Measurements from ENCODE around the gene MEG3.

Gene MEG3

DNA sequence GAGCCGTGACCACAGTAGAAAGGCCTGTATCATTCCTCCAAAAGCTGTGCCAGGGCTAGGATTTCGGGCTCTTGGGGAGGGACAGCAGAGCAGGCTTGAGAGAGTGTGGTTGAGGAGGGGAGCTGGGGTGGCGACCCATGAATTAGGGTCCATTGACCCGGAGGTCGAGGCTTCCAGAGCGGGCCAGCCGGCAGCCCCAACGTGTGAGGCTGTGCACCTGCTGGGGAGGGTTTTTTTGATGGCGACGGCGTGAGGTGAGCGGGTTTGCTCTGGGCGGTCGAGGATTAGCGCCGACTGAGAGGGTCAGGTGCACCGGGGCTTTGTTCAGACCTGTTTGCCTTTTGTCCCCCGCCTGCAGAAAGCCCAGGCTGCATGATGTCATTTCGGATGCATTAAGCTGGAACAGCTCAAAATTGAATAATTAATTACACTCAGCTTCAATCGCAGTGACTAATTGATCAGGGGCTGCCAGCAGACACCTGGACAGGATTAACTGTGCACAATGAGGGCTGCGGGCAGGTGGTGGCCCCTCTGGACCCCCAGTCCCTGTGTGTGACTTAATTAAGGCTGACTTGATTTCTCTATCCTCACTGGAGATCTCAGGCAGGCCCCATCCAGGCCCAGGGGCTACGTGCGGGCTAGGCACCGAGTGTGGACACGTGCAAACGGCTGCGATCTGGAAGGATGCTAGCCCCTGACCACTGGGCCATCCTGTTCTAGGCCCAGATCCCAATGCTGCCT, 42.1 kb upstream of the MEG3 start:
- Histone ChIP-seq H2AFZ (ENCODE audit: low read depth, low read length) (no peak overlapping the region), H3K4me3 (ENCODE audit: low read length) (no peak overlapping the region), H3K36me3 (ENCODE audit: insufficient read depth, low read length) (no peaks in the 10 kb centered on the region), H3K9me3 (ENCODE audit: low read length) (no peaks in the 10 kb centered on the region), H3K4me1 (ENCODE audit: insufficient read depth, low read length) (peaks cover 15% of the 10 kb centered on the region), H3K27me3 (ENCODE audit: insufficient read depth, low read length) (no peaks in the 10 kb centered on the region)

DNA sequence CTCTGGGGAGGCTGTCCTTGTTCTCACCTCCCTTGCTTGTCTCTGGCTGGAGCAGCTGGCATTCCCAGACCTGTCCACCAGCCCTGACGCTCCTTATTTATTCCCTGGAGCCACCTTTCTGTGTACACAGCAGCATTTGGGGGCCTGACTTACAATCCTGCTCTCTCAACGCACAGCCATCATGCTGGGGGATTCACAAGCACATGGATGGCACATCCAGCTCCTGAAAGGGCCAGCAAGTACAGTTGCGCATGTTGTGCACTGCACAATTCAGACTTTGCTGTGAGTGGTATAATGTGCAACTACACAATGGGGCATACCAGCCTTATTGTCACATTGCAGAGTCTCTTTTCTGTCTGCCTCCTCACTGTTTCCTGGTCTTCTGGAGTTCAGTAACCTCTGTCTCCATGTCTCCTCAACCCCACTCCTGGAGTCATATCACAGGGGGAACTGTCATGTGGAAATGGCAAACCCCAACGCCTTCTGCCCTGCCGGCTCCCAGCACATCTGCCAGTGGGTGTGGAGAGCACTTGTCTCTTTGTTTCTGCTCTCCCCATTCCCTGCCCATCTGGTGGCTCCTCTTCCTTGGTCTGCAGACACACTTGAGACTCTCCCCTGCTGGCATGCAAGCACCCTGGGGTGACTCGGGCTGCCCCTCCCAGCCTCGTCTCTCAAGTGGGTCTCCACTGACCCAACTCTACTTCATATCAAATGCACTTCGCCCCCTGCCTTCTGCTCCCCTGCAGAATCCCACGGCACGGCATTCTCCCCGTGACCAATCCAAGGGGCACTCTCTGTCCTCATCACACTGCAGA, 41.2 kb upstream of the MEG3 start:
- no peak overlapping the region for H2AFZ ChIP-seq (ENCODE audit: low read depth, low read length)
- no peaks in the 10 kb centered on the region for H3K27me3 ChIP-seq (ENCODE audit: insufficient read depth, low read length)
- no peaks in the 10 kb centered on the region for H3K9me3 ChIP-seq (ENCODE audit: low read length)
- H3K36me3 ChIP-seq (ENCODE audit: insufficient read depth, low read length): no peaks in the 10 kb centered on the region
- no peak overlapping the region for H3K4me3 ChIP-seq (ENCODE audit: low read length)
- peaks cover 15% of the 10 kb centered on the region for H3K4me1 ChIP-seq (ENCODE audit: insufficient read depth, low read length)

DNA sequence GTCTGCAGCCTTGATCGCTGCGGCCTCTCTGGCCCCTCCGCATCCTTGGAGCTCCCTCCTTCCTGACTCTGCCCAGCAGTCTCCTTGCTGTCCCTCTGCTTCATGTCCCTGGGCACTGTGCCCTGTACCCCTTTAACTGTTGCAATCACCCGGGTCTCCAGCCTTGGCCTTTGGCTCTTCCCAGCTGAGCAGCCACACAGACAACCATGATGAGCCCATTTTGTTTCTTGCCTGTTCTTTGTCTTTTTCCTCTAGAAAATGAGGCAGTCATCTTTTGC, 40.6 kb upstream of the MEG3 start:
- no peak overlapping the region for H2AFZ ChIP-seq (ENCODE audit: low read depth, low read length)
- no peaks in the 10 kb centered on the region for H3K9me3 ChIP-seq (ENCODE audit: low read length)
- peaks cover 15% of the 10 kb centered on the region for H3K4me1 ChIP-seq (ENCODE audit: insufficient read depth, low read length)
- H3K4me3 ChIP-seq (ENCODE audit: low read length): no peak overlapping the region
- no peaks in the 10 kb centered on the region for H3K36me3 ChIP-seq (ENCODE audit: insufficient read depth, low read length)
- H3K27me3 ChIP-seq (ENCODE audit: insufficient read depth, low read length): no peaks in the 10 kb centered on the region

DNA sequence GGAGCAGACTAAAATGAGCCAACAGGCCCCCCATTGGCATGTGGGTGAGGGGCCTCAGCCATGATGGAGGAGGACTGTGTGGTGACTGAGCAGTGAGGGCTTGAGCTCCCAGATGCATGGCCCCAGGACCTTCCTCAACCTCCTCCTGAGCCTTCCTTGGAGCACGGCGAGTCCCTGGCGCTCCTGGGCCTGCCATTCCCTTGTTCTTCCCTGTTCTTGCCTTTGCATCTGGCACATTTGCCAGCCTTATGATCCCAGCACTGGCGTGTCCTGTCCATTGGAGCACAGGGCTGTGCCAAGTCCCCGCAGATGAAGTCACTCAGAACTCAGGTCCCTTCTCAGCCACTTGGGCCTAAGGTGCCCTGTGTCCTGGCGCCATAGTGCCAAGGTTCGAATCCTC, 40.3 kb upstream of the MEG3 start:
- peaks cover 15% of the 10 kb centered on the region for H3K4me1 ChIP-seq (ENCODE audit: insufficient read depth, low read length)
- H3K9me3 ChIP-seq (ENCODE audit: low read length): no peaks in the 10 kb centered on the region
- no peaks in the 10 kb centered on the region for H3K27me3 ChIP-seq (ENCODE audit: insufficient read depth, low read length)
- no peak overlapping the region for H2AFZ ChIP-seq (ENCODE audit: low read depth, low read length)
- H3K4me3 ChIP-seq (ENCODE audit: low read length): no peak overlapping the region
- no peaks in the 10 kb centered on the region for H3K36me3 ChIP-seq (ENCODE audit: insufficient read depth, low read length)

DNA sequence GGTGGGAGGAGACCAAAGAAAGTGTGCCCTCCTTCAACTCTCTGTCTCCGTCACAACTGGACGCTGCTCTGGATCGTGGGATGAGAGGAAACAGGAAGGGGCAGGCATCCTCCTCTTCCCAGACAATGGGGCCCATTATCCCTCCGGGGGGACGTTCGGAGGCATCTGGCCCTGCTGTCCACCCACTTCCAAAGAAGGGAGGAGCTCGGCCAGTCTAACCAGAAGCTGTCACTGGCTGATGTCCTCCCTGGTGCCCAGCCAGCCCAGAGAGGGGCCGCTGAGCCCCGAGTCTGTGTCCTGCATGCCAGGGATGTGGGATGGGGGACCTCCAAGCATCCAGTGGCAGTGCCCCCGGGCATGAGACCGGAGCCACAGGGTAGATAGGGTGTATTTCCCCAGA, 39.8 kb upstream of the MEG3 start:
- no peaks in the 10 kb centered on the region for H3K27me3 ChIP-seq (ENCODE audit: insufficient read depth, low read length)

DNA sequence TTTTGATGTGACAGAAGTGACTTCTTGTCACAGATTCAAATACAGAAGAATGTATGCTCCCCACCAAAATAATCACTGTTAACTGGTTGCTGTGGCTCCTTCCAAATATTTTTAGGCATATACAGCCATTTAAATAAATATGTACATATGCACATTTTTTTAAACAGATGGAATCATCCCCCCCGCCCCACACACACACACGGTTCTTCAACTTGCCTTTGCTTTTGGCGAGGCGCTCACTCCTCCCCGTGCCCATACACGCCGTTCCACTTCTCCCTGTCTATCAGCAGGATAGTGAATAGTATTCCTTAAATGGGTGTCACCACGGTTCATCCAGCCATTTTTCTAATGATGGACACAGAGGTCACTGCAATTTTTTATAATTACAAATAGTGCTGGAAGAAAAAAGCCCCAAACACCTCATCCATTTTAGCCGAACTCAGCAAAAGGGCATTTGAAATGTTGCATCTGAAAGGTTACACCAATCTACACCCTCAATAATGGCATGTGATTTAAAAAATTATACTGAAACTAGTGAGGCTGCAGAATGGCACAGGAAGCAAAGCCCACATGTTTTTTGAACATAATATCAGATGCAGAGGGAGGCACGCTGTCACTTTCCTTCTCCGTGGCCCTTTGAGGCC, 39.2 kb upstream of the MEG3 start:
- Histone ChIP-seq H3K4me1 (ENCODE audit: insufficient read depth, low read length) (peaks cover 15% of the 10 kb centered on the region), H3K36me3 (ENCODE audit: insufficient read depth, low read length) (no peaks in the 10 kb centered on the region), H3K27me3 (ENCODE audit: insufficient read depth, low read length) (no peaks in the 10 kb centered on the region), H2AFZ (ENCODE audit: low read depth, low read length) (no peak overlapping the region), H3K4me3 (ENCODE audit: low read length) (no peak overlapping the region), H3K9me3 (ENCODE audit: low read length) (no peaks in the 10 kb centered on the region)

More for the DNA sequence above, 39.8 kb upstream of the MEG3 start:
- no peaks in the 10 kb centered on the region for H3K36me3 ChIP-seq (ENCODE audit: insufficient read depth, low read length)
- peaks cover 15% of the 10 kb centered on the region for H3K4me1 ChIP-seq (ENCODE audit: insufficient read depth, low read length)
- no peaks in the 10 kb centered on the region for H3K9me3 ChIP-seq (ENCODE audit: low read length)
- no peak overlapping the region for H2AFZ ChIP-seq (ENCODE audit: low read depth, low read length)
- no peak overlapping the region for H3K4me3 ChIP-seq (ENCODE audit: low read length)

DNA sequence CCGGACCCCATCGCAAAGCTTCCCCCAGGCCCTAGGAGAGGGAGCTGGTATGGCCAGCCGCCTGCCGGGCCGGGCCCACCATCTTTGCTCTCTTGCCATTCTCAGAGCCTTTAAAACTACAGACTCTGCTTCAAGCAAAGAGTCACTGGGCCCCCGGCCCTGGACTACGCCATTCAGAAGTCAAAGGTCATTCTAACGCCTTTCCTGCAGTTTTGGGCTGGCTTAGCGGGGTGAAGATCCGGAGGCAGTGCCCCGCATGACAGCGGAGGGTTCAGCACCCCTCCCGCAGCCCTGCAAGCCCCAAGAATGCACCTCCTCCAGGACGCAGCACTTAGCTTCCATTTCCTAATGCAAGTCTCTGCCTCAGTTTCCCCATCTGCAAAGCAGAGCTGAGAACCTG, 38.3 kb upstream of the MEG3 start:
- Histone ChIP-seq H3K4me1 (ENCODE audit: insufficient read depth, low read length) (peaks cover 15% of the 10 kb centered on the region), H3K36me3 (ENCODE audit: insufficient read depth, low read length) (no peaks in the 10 kb centered on the region), H2AFZ (ENCODE audit: low read depth, low read length) (no peak overlapping the region), H3K4me3 (ENCODE audit: low read length) (no peak overlapping the region), H3K27me3 (ENCODE audit: insufficient read depth, low read length) (no peaks in the 10 kb centered on the region), H3K9me3 (ENCODE audit: low read length) (no peaks in the 10 kb centered on the region)

- Histone ChIP-seq H3K9me3 (ENCODE audit: low read length) (no peaks in the 10 kb centered on the region), H3K4me3 (ENCODE audit: low read length) (no peak overlapping the region), H3K27me3 (ENCODE audit: insufficient read depth, low read length) (no peaks in the 10 kb centered on the region), H3K36me3 (ENCODE audit: insufficient read depth, low read length) (no peaks in the 10 kb centered on the region), H2AFZ (ENCODE audit: low read depth, low read length) (no peak overlapping the region), H3K4me1 (ENCODE audit: insufficient read depth, low read length) (peaks cover 15% of the 10 kb centered on the region)
These were observed 37.4 kb upstream of the MEG3 start for GRCh38 chr14:100788517-100788916.

DNA sequence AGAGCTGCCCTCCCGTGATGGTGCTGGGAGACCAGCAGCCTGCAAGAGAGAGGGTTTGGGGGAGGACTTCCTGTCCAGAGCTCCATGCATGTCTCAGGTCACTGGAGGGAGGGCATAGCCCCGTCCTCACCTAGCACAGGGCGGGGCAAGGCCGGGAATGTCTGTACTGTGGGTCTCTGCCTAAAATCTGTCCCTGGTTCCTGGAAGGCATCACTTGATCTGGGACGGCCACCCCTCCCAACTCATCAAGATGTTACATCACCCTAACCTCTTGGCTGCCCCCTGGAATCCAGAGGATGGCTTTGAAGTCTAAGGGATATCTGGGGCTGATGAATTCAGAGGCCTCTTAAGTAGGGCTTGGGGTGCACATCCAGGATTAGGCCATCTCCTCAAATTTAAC, 37.0 kb upstream of the MEG3 start:
- H3K36me3 ChIP-seq (ENCODE audit: insufficient read depth, low read length): no peaks in the 10 kb centered on the region
- no peaks in the 10 kb centered on the region for H3K9me3 ChIP-seq (ENCODE audit: low read length)
- H3K4me3 ChIP-seq (ENCODE audit: low read length): no peak overlapping the region
- H3K27me3 ChIP-seq (ENCODE audit: insufficient read depth, low read length): no peaks in the 10 kb centered on the region
- no peak overlapping the region for H2AFZ ChIP-seq (ENCODE audit: low read depth, low read length)
- peaks cover 15% of the 10 kb centered on the region for H3K4me1 ChIP-seq (ENCODE audit: insufficient read depth, low read length)

DNA sequence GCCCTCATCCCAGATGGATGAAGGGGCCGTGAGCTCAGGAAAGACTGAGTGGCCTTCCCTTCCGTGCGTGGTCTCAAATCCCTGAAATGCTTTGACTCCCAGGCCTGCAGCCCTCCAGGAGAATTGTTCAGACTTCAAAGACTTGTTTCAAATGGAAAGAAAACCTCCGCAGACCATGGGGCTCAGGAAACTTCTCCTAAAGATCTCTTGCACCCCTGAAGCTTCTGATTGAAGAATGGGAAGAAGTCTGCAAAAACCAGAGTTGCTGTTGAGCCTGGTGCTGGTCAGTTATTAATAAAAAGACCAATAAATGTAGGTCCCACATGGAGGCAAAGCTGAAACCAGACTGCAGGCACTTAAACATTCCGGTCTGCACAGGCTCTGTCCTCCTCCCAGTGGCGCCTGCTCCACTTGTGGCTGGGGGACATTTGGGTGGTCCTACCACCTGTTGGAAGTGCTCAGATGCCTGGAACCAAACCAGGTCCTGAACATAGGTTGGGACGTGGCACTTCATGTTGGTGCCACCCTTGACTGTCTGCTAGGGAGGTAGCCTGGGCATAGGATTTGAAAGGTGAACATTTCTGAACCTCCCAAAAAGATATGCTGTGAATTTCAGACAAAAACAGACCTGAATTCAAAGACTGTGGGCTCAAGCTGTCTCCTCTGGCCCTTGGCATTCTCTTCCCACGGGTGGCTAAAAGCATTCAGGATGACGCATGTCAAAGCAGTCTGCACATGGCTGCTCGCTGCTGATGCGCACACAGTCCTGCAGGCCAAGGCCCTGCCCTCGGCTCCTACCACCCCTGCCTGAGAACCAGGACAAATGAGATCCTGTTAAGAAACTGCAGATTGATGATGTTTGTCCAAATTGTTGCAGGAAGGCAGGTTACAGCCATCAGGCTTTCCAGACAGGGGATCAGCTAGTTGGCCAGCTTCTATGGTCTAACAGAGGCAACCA, 36.2 kb upstream of the MEG3 start:
- H3K4me1 ChIP-seq (ENCODE audit: insufficient read depth, low read length): peaks cover 15% of the 10 kb centered on the region
- H3K9me3 ChIP-seq (ENCODE audit: low read length): no peaks in the 10 kb centered on the region
- no peak overlapping the region for H2AFZ ChIP-seq (ENCODE audit: low read depth, low read length)
- no peaks in the 10 kb centered on the region for H3K27me3 ChIP-seq (ENCODE audit: insufficient read depth, low read length)
- no peaks in the 10 kb centered on the region for H3K36me3 ChIP-seq (ENCODE audit: insufficient read depth, low read length)
- no peak overlapping the region for H3K4me3 ChIP-seq (ENCODE audit: low read length)

DNA sequence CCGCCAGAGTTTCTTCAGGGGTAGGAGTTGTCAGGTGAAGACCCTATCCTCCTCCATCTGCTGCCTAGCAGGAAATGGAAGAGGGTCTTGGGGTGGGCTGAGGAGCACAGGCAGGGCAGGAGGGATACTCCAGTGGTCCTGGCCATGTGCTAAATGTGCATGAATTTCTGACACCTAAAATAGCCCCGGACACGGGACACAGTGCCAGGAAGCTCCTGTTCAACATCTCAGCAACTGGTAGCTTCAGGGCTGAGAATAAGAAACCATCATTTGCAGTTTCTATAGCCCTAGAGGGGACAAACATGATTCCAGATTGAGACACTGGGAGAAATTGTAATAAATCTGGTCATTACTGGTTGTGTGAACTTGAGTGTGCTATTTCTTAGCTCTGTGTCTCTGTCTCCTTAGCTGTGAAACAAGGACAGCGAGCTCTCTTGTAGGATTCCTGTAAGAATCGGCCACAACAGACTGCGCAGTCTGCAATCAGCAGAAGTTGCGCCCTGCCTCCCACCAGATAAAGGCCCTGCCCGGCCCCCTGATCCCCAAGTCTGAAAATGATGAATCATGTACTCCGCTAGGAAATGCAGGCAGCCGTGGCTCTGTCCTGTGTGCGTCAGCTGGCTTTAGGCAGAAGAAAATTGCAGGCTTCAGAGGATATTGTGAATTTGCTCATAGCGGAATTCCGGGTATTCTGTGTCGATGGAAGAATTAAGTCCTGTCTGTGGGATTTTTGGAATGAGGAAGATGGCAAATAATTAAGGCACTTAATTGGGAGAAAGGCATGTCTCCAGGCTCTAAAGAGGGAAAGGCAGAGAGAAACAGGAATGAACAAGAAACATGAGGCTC, 35.2 kb upstream of the MEG3 start:
- Histone ChIP-seq H3K36me3 (ENCODE audit: insufficient read depth, low read length) (no peaks in the 10 kb centered on the region), H3K4me1 (ENCODE audit: insufficient read depth, low read length) (peaks cover 14% of the 10 kb centered on the region), H2AFZ (ENCODE audit: low read depth, low read length) (no peak overlapping the region), H3K27me3 (ENCODE audit: insufficient read depth, low read length) (no peaks in the 10 kb centered on the region), H3K9me3 (ENCODE audit: low read length) (no peaks in the 10 kb centered on the region), H3K4me3 (ENCODE audit: low read length) (no peak overlapping the region)

GRCh38 chr14:100791348-100791735, 34.6 kb upstream of the MEG3 start:
- Histone ChIP-seq H3K27me3 (ENCODE audit: insufficient read depth, low read length) (no peaks in the 10 kb centered on the region), H3K36me3 (ENCODE audit: insufficient read depth, low read length) (no peaks in the 10 kb centered on the region), H3K9me3 (ENCODE audit: low read length) (no peaks in the 10 kb centered on the region), H3K4me1 (ENCODE audit: insufficient read depth, low read length) (peaks cover 7% of the 10 kb centered on the region), H3K4me3 (ENCODE audit: low read length) (no peak overlapping the region), H2AFZ (ENCODE audit: low read depth, low read length) (no peak overlapping the region)
